ENCODE data around the gene NUP35.
"Not testable (repeated sequence)": the region's sequence is repeated elsewhere in the genome, so short reads cannot be mapped to it uniquely, and the experiment has no call there.

Gene NUP35

DNA sequence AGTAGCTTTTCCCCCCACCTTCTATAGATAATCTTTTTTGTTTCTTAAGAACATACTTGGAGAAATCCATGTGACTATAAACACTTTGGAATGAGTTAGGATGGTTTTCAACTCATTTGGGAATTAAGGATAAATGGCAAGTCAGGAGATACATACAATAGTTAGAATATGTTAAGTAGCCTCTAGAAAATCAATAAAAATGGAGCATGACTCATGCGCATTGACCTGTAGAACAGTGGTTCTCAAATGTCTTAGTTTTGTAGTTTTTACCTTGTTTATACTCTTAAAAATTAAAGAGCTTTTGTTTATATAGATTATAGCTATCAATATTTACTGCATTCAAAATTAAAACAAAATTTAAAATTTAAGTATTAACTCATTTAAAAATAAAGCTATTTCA is 24.7 kb downstream of the NUP35 start:
- no peak for DNase-seq

DNA sequence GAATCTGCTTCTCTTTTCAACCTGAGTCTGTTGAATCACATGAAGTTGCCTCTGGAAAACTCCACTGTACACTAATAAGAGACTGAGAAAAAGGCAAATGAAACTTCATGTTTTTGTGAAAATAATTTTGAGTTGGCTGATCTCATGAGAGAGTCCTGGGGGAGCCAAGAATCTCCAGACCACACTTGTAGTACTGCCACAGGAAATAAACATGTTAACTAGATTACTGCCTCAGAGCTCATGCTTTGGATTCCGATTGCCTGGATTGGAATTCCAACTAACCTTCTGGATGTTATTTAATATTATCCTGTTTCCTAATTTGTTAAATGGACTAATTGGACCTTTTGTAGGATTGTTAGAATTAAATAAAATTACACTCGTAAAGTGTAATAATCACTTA is 25.2 kb downstream of the NUP35 start:
- DNase-seq = no peak

DNA sequence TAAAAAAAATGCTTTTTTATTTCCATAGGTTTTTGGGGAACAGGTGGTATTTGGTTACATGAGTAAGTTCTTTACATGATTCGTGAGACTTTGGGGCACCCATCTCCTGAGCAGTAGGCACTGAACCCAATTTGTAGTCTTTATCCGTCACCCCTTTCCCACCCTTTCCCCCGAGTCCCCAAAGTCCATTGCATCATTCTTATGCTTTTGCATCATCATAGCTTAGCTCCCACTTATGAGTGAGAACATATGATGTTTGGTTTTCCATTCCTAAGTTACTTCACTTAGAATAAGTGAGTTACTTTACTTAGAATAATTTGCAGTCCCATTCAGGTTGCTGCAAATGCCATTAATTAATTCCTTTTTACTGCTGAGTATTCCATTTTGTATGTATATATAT is 28.0 kb downstream of the NUP35 start:
- not testable (repeated sequence) for DNase-seq

DNA sequence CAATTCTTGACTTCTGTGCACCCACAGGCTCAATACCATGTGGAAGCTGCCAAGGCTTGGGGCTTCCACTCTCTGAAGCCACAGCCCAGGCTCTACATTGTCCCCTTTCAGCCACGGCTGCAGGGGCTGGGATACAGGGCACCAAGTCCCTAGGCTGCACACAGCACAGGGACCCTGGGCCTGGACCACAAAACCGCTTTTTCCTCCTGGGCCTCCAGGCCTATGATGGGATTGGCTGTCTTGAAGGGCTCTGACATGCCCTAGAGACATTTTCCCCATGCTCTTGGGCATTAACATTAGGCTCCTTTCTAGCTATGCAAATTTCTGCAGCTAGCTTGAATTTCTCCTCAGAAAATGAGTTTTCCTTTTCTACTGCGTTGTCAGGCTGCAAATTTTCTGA is 29.7 kb downstream of the NUP35 start:
- no peak for DNase-seq

DNA sequence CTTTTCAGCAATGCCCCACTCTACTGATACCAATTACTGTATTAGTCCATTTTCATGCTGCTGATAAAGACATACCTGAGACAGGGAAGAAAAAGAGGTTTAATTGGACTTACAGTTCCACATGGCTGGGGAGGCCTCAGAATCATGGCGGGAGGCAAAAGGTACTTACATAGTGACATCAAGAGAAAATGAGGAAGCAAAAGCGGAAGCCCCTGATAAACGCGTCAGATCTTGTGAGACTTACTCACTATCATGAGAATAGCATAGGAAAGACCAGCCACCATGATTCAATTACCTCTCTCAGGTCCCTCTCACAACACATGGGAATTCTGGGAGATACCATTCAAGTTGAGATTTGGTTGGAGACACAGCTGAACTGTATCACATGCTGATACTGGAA is 30.5 kb downstream of the NUP35 start:
- not testable (repeated sequence) for DNase-seq

DNA sequence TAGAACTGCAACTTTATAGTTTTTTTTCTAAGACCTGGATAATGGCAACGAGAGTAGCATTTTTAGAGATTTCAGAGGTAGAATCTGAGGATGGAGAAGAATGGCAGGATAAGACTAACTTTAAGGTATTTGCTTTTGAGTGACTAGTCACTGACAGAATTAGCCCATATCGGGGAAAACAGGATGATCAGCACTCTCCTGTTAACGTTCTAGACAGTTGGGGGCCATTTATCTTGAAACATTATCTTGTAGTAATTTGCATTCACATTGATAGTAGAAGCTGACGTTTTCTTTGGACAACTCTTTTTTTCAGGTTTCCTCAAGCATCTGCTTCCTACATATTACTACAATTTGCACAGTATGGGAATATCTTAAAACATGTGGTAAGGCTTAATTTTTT is 32.9 kb downstream of the NUP35 start:
- no peak for DNase-seq

DNA sequence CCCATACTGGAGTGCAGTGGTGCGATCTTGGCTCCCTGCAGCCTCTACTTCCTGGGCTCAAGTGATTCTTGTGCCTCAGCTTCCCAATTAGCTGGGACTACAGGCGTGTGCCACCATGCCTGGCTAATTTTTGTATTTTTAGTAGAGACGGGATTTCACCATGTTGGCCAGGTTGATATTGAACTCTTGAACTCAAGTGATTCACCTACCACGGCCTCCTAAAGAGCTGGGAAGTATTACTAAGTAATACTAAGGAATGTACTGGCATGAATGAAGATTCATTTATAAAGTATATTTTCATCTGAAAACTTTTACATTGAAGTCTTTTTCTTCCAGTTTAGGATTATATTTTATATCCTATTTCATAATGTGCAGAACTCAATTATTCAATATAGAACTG is 38.1 kb downstream of the NUP35 start:
- DNase-seq = no peak

DNA sequence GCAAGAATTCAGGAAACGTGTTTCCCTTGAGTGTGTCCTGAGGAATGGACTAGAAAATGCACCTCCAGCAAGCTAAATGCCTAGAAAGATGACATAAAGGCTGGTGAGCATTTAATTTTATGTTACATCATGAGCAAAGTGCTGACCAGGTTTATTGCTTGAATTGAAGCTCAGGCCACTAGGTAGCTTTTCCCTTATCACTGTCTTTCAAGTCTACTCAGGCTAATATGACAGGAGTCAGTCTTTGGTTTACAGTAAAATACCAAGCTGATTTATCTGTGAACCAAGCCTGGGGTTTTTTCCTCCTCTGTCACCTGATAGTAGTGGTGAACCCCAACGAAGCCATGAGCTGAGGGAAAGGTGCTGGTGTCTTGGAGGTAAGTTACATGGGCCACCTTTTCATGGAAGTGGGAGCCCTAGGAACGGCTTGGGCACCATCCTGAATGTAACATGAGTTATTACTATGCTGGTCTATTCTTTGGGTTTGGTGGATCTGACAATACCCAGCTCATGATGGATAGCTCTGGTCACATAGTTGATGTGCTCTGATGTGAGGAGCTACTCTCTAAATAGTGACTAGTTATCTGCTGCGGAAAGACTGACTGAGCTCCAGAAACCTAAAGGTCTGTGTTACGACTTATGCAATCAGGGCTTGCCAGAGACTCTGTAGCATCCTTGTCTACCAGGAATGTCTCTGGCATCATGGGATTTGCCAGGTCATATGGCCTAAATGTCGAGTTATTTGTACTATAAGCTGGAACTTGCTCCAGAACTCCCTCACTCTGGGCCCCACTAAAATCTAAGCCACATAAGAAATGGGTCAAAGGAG is 39.8 kb downstream of the NUP35 start:
- no peak for DNase-seq

DNA sequence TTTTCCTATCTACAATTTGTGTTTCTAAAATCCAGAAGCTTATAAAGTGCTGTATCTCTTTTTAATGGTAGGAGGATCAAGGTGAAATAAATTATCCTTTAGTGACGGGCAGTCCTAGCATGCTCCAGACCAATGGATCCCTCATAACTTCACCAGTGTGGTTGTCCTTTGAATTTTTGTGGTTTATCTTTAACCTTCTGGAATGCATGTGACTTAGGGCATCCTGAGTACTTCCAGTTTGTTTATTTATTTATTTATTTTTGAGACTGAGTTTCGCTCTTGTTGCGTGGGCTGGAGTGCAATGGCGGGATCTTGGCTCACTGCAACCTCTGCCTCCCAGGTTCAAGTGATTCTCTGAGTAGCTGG is 40.4 kb downstream of the NUP35 start:
- no peak for DNase-seq

DNA sequence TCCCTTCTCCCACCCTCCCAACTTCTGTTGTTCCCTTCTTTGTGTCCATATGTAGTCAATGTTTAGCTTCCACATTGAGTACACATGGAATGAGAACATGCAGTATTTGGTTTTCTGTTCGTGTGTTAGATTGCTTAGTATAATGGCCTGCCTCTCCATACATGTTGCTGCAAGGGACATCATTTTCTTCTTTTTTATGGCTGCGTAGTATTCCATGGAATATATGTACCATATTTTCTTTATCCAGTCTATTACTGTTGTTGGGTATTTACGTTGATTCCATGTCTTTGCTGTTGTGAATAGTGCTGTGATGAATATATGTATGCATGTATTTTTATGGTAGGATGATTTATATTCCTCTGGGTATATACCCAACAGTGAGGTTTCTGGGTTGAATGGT is 42.0 kb downstream of the NUP35 start:
- DNase-seq = no peak

DNA sequence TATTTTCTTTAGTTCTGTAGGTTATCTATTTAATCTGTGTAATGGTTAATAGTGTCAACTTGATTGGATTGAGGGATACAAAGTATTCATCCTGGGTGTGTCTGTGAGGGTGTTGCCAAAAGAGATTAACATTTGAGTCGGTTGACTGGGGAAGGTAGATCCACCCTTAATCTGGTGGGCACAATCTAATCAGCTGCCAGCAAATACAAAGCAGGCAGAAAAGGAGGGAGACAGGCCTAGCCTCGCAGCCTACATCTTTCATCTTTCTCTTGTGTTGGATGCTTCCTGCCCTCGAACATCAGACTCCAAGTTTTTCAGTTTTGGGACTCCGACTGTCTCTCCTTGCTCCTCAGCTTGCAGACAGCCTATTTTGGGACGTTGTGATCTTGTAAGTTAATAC is 42.7 kb downstream of the NUP35 start:
- DNase-seq = not testable (repeated sequence)

DNA sequence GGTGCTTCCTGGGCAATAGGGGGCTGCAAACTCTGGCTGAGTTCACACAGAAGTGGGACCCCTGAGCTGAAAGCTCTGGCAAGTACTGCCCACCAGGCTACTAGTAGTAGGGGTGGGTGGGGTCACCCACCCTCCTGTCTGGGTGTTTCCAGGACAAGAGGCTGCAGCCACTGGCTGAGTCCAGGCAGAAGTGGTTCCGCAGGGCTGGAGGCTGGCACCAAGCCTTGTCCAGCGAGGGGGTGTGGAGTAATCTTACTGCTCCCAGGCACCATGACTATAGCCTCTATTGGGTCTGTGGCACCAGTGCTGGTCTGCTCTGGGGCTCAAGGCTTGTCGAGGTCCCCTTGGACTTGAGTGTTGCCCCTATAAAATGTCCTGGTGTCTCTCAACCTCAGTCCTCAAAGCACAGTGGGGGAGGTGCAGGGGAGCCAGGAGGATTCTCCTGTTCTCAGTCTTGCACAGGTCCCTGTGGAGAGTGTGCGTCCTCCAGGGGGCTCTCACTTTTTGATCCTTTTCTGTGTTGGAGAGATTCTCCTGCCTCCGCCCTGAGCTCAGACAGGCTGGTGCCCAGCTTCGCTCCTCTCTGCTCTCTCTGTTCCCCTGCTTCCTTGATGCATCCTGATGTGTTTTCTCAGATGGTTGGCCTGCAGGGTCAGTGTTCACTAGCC is 48.1 kb downstream of the NUP35 start:
- no peak for DNase-seq

DNA sequence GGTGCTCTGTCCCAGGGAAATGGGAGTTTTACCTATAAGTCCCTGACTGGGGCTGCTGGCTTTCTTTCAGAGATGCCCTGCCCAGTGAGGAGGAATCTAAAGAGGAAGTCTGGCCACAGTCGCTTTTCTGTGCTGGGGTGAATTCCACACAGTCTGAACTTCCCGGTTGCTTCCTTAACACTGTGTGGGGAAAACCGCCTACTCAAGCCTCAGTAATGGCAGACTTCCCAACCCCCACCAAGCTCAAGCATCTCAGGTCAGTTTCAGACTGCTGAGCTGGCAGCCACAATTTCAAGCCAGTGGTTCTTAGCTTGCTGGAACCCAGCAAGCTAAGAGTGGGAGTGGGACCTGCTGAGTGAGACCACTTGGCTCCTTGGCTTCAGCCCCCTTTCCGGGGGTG is 54.9 kb downstream of the NUP35 start:
- no peak for DNase-seq

DNA sequence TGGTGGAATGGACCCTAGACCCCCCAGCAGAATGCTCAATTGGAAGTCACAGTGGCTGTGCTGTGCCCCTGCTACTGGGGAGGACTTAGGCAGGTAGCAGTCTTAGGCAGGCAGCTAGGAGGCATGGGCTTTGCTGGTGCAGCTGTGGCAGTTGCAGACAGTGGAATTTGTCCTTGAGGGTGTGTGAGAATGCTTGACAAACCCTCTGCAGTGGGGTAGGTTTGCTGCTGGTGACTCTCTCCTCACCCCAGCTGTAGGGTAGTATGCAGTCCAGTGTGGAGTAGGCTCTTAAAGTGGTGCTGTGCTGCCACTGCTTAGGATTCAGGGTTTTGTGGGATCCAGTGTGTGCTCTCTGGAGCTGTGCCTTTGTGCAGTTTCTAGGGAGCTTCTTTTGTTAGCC is 61.3 kb downstream of the NUP35 start:
- DNase-seq = no peak

DNA sequence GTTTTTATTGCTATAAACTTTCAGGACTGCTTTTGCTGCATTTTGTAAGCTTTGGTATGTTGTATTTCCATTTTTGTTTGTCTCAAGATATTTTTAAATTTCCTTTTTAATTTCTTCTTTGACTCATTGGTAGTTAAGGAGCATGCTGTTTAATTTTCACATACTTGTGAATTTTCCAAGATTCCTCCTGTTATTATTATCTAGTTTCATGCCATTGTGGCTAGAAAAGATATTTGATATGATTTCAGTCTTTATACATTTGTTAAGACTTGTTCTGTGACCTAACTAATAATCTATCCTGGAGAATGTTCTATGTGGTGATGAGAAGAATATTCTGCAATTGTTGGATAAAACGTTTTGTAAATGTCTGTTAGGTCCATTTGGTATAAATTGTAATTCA is 62.1 kb downstream of the NUP35 start:
- no peak for DNase-seq

DNA sequence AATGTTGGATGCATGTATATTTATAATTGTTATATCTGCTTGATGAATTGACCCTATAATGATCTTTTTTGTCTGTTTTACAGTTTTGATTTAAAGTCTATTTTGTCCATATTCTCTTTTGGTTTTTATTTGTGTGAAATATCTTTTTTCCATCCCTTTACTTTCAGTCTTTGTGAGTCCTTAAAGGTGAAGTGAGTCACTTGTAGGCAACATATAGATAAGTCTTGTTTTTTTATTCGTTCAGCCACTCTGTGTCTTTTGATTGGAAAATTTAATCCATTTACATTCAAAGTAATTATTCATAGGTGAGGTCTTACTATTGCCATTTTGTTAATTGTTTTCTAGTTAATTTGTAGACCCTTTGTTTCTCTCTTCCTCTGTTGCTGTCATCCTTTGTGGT is 62.5 kb downstream of the NUP35 start:
- no peak for DNase-seq

DNA sequence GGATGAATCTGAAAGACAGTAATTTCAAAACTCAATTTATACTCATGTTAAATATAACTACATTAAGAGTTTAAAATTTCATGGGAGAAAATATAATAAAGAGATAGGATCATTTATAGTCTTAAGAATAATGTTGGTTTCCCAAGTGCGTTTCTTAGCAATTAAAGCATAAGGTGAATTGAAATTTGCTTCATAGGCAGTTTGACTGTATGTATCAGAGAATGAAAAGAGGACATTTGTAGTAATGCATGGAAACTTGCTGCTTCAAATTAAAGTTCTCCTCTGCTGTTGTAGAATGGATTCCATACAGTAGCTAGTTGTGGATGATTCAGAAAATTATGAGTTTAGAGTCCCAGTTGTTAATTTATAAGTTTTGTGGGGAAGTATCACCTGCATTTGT is 68.1 kb downstream of the NUP35 start:
- DNase-seq = no peak

DNA sequence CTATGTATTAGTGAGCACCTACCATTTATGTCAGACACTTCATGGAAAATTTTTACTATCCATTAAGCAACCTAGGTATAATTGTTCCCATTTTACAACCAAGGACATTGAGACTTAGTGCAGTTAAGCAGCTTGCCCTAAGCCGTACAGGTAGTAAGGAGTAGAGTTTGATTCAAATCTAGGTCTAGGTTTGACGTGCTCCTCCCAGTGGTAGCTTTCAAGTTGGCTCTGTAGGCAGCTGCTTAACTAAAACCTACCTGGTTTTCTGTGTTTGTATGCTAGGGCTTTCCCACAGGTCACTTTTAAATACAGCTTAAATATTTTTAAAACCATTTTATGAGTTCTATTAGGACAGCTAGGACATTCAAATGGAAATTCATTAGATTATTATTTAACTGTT is 69.7 kb downstream of the NUP35 start:
- DNase-seq = no peak

DNA sequence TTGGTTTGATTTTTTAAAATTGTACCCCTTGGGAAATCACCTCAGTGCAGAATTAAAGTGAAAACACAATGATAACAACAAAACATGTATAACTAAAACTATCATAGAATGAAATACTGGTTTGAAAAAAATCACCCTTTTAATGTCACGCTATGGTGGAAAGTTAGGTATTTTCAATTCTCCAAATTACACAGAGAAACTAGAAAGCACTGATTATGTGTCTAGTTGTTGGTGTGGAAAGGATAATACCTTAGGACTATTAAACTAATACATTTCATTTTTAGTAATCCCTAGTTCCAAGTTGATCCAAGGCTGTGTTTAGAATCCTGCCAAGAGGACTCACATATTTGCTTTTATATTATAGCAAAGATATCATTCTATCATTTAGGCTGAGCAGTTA is 71.2 kb downstream of the NUP35 start:
- no peak for DNase-seq

DNA sequence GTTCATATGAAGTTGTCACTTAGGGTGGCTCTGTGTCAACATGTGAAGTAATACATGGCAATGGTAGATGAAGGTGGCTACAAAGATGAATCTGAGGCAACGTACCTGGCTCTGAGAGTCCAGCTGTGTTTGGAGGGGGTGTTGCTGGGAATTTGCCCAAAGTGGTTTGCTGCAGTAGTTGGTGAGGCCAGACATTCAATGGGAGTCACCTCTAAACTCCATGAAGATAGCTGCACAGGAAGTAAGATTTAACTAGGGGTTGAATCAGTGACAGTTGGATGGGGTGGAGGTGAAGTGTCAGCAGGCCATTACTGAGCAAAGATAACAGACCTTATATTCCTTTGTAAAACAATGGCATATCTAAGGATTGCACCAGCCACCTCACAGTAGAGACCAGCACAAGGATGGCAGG is 71.8 kb downstream of the NUP35 start:
- DNase-seq = no peak

DNA sequence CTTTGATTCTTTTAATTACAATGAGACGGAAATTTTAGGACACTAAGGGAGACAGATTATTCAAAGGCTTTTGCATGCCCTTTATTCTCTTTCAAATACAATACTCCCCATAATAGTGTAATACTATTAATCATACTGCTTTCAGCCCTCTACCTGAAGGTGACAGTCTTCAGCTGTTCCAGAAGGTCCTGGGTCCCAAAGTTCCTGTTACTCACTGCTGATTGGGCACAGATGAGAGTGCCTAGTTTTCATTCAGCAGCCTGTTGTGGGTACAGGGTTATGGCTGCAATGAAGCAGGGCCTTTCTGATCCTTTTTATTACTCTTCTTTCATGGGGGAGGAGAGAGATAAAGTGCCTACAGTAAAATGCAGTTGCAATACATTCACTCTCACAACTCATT is 80.2 kb downstream of the NUP35 start:
- DNase-seq = no peak

DNA sequence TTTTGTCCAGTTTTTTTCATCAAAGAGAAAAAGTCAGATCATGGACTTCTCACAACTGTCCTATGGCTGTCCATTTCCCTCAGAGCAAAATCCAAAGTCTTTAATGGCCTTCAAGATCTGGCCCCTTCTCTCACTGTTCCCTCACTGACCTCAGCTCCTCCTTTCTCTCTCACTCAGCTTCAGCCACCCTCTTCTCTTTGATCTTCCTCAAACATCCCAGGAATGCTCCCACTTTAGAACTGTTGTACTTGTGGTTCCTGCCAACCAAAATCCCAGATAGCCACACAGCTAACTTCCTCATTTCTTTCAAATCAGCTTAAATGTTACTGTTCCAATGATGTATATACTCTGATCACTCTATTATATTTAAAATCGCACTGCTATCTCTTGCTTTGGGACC is 82.9 kb downstream of the NUP35 start:
- no peak for DNase-seq

DNA sequence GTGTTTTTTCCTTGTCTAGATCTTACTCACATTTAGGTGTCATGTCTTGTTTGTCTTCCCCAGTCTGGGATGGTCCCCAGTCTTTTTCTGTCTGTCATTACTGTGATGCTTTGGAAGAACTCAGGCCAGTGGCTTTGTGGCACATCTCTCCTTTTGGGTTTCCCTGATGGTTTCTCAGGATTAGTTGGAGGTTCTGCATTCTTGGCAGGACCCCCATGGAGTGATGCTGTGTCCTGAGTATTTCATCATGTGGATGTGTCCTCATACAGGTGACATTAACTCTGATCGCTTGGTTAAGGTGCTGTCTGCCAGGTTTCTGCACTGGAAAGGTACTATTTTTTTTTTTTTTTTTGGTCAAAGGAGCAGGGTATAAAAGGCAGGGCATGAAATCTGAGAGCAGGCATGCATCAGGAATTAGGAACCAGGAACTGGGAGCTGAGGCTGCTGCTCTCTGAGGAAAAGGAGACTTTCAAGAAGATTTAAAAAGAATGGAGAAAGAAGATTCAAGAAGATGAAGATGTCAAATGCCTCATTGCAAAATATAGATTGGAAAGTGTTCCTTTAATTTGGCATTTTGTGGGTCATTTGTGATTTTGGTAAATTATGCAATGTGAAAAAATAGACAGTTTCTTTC is 85.3 kb downstream of the NUP35 start:
- DNase-seq = no peak

All from DMS79 treated with DMSO at 0.1 percent for 48 hours (cell line).